Stimulated activated CD8-positive, alpha-beta memory T cell treated with anti-CD3 and anti-CD28 coated beads, Interleukin-7, amount 100 ng/mL, for 4 hours (primary cell): Measurements from ENCODE around the gene OR10H5.
"Not testable (repeated sequence)": the region's sequence is repeated elsewhere in the genome, so short reads cannot be mapped to it uniquely, and the experiment has no call there.

Experiments
- DNase-seq, 2 donors: peaks; one replicate each; pipeline ENCODE4 v3.0.0-alpha.2; 2020; ENCODE audit warnings: low read depth in 2 of 2

The OR10H5 gene

DNA sequence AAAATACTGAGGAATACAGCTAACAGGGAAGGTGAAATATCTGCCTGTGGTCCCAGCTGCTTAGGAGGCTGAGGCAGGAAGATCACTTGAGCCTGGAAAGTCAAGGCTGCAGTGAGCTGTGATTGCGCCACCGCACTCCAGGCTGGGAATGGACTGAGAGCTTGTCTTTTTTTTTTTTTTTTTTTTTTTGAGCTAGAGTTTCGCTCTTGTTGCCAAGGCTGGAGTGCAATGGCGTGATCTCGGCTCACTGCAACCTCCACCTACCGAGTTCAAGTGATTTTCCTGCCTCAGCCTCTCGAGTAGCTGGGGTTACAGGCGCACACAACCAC, 56.4 kb downstream of the OR10H5 start:
- not testable (repeated sequence) for DNase-seq

DNA sequence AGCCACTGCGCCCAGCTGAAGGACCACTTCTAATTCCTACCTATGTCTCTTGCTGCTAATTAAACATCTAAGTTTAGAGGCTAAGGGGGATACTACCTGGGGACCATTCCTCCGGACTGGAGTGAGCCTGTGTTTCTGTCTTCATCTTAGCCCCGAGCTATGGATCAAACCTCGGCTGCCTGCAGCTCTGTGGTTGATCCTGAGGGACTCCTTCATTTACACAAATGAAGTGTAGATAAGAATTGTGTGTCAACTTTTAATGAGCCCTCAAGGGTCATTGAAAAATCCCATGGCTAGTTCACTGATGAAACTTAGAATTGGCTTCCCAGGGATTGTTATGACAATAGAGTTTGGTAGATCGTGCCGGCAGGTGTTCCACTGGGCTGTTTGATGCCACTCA, 59.5 kb downstream of the OR10H5 start:
- no peak for DNase-seq

DNA sequence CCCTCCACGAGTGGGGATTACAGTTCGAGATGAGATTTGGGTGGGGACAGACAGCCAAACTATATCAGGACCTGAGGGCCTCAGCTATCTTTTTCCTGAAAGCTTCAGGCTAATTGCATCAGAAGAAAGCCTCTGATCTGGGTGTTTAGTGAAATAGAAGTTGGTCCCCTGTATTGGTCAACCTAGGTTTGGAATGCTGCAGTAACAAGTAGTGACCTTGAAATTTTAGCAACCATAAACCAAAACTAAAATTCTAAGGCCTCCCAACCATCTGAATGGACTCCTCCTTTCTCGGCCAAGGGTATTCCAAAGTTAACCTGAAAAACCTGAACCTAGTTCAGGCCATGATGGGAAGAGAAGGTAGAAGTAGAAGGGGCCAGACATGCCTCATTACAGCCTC, 62.9 kb downstream of the OR10H5 start:
- DNase-seq = no peak
